T-helper 2 cell (primary cell): ENCODE data around the gene FAM131C.
"Not testable (repeated sequence)": the region's sequence is repeated elsewhere in the genome, so short reads cannot be mapped to it uniquely, and the experiment has no call there.

Experiments
- DNase-seq, 5 experiments: peaks; one replicate each; pipeline versions ENCODE4 v3.0.0 to v3.0.0-alpha.2; 2012 to 2022

Gene FAM131C

GRCh38 chr1:16057314-16057915 is 16.0 kb downstream of the FAM131C start:
- not testable (repeated sequence) for DNase-seq

- not testable (repeated sequence) for DNase-seq
Measured at GRCh38 chr1:16056521-16056912, 16.9 kb downstream of the FAM131C start.

- DNase-seq, result peak; percentile 50 to 80 (median 65)
Measured at GRCh38 chr1:16055613-16056520, 17.6 kb downstream of the FAM131C start.

- no peak for DNase-seq
Measured at GRCh38 chr1:16054598-16055540, 18.6 kb downstream of the FAM131C start.

GRCh38 chr1:16053781-16054502 is 19.5 kb downstream of the FAM131C start:
- DNase-seq, result no peak

- not testable (repeated sequence) for DNase-seq
Measured at GRCh38 chr1:16051949-16052348, 21.5 kb downstream of the FAM131C start.

GRCh38 chr1:16051039-16051438 is 22.4 kb downstream of the FAM131C start:
- DNase-seq, result no peak

GRCh38 chr1:16050328-16050727 is 23.1 kb downstream of the FAM131C start:
- DNase-seq, result no peak

GRCh38 chr1:16048573-16049189 is 24.8 kb downstream of the FAM131C start:
- DNase-seq, result peak in 3 of 5 experiments; percentile 12 to 28 (median 13)

GRCh38 chr1:16047791-16048475 is 25.5 kb downstream of the FAM131C start:
- DNase-seq, result no peak

- DNase-seq, result no peak
Measured at GRCh38 chr1:16046842-16047241, 26.6 kb downstream of the FAM131C start.

- no peak for DNase-seq
Measured at GRCh38 chr1:16043950-16044349, 29.5 kb downstream of the FAM131C start.

GRCh38 chr1:16043521-16043920 is 29.9 kb downstream of the FAM131C start, which contains the start of gene CLCNKB:
Gene CLCNKB, plus strand, starts transcription at chr1:16043782. Its CDS starts 711 bp downstream, at chr1:16044493.
- DNase-seq, result no peak

GRCh38 chr1:16042654-16043053 is 30.8 kb downstream of the FAM131C start:
- not testable (repeated sequence) for DNase-seq

- DNase-seq, result no peak
Measured at GRCh38 chr1:16042096-16042495, 31.4 kb downstream of the FAM131C start.

- no peak for DNase-seq
Measured at GRCh38 chr1:16041200-16041599, 32.3 kb downstream of the FAM131C start.

- DNase-seq, result not testable (repeated sequence)
Measured at GRCh38 chr1:16039871-16040270, 33.6 kb downstream of the FAM131C start.

GRCh38 chr1:16038620-16038912 is 34.9 kb downstream of the FAM131C start:
- DNase-seq, result no peak

- not testable (repeated sequence) for DNase-seq
Measured at GRCh38 chr1:16036461-16036860, 37.0 kb downstream of the FAM131C start.

GRCh38 chr1:16033103-16033632 is 40.3 kb downstream of the FAM131C start:
- DNase-seq, result not testable (repeated sequence)
